ENCODE measurements around the gene PSMC6.
"Not testable (repeated sequence)": the region's sequence is repeated elsewhere in the genome, so short reads cannot be mapped to it uniquely, and the experiment has no call there.

Gene PSMC6

DNA sequence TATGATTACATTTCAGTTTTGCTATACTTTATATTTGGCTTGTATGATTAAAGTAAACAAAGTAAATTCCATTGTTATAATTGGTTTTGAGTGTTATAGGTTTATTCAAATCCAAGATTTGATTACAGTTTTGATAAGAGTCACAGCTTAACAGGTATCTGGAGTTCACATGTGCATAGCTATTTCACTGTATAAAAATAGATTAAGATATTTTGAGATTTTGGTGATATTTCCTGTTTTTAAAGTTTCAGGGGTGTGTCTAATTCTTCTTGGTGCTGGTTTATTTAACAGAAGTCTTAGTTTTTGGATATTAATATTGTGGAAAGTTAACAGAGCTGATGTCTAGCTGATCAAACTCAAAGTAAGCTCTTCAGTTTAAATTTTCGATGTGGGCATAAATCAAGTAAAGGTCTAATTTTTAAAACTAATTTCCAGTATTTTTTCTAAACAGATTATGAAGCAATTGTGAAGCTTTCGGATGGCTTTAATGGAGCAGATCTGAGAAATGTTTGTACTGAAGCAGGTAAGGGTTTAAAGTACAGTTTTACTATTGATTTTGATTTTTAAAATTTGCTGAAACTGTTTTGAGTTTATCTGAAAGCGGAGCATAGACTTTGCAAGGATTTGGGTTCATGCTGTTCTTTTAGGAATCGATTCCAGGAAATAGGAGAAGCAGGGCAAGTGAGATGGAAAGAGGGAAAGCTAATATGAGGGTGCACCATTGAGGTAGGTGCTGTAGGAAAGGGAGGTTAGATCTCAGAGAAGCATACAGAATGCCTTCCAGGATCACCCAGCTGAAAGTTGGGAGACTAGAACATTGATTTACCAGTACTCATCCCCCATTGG, 16.7 kb downstream of the PSMC6 start:
- Histone ChIP-seq H3K36me3 (peaks cover 78% of the 10 kb centered on the region), H3K9me3 (no peaks in the 10 kb centered on the region), H3K4me3 (ENCODE audit: low read depth in 1 of 2, low read length in 1 of 2) (no peak overlapping the region), H3K4me1 (ENCODE audit: control insufficient read depth in 1 of 2, insufficient read depth in 1 of 2, low read depth in 1 of 2, low read length in 1 of 2) (no peaks in the 10 kb centered on the region), H3K27ac (no peak overlapping the region), H3K27me3 (no peaks in the 10 kb centered on the region)
- TF ChIP-seq, protein P1, sequence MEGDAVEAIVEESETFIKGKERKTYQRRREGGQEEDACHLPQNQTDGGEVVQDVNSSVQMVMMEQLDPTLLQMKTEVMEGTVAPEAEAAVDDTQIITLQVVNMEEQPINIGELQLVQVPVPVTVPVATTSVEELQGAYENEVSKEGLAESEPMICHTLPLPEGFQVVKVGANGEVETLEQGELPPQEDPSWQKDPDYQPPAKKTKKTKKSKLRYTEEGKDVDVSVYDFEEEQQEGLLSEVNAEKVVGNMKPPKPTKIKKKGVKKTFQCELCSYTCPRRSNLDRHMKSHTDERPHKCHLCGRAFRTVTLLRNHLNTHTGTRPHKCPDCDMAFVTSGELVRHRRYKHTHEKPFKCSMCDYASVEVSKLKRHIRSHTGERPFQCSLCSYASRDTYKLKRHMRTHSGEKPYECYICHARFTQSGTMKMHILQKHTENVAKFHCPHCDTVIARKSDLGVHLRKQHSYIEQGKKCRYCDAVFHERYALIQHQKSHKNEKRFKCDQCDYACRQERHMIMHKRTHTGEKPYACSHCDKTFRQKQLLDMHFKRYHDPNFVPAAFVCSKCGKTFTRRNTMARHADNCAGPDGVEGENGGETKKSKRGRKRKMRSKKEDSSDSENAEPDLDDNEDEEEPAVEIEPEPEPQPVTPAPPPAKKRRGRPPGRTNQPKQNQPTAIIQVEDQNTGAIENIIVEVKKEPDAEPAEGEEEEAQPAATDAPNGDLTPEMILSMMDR (IDR thresholded peaks at IDR 0.05), result no peak

DNA sequence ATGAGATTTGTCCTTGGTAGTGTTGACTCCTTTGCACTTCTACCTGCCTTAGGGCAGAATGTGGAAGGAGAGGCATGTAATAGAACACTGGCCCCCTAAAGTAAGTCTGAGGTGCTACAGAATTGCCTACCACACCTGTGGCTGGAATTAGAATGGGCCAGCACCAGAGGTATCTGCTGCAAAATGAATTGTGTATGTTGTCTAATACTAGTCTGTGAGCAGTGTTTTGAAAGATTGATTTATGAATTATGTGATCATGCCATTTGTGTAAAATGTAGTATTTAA, 17.3 kb downstream of the PSMC6 start:
- no peak overlapping the region for H3K4me3 ChIP-seq (ENCODE audit: low read depth in 1 of 2, low read length in 1 of 2)
- peaks cover 72% of the 10 kb centered on the region for H3K36me3 ChIP-seq
- H3K27ac ChIP-seq, result no peak overlapping the region
- TF ChIP-seq, protein P1 (IDR thresholded peaks at IDR 0.05), result no peak
- peaks cover 0 to 2% of the 10 kb centered on the region in 2 experiments for H3K4me1 ChIP-seq (ENCODE audit: control insufficient read depth in 1 of 2, insufficient read depth in 1 of 2, low read depth in 1 of 2, low read length in 1 of 2)
- no peaks in the 10 kb centered on the region for H3K9me3 ChIP-seq
- H3K27me3 ChIP-seq, result no peaks in the 10 kb centered on the region

DNA sequence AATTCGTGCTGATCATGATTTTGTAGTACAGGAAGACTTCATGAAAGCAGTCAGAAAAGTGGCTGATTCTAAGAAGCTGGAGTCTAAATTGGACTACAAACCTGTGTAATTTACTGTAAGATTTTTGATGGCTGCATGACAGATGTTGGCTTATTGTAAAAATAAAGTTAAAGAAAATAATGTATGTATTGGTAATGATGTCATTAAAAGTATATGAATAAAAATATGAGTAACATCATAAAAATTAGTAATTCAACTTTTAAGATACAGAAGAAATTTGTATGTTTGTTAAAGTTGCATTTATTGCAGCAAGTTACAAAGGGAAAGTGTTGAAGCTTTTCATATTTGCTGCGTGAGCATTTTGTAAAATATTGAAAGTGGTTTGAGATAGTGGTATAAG, 20.5 kb downstream of the PSMC6 start:
- not testable (repeated sequence) for H3K4me3 ChIP-seq (ENCODE audit: low read depth in 1 of 2, low read length in 1 of 2); H3K27me3 ChIP-seq; H3K9me3 ChIP-seq; H3K27ac ChIP-seq
- Histone ChIP-seq H3K36me3 (peaks cover 45% of the 10 kb centered on the region), H3K4me1 (ENCODE audit: control insufficient read depth in 1 of 2, insufficient read depth in 1 of 2, low read depth in 1 of 2, low read length in 1 of 2) (peaks cover 13 to 16% of the 10 kb centered on the region in 2 experiments)

- not testable (repeated sequence) for H3K9me3 ChIP-seq, H3K27me3 ChIP-seq
- Histone ChIP-seq H3K4me3 (ENCODE audit: low read depth in 1 of 2, low read length in 1 of 2) (peak overlapping the region in 1 of 2 experiments; percentile 90), H3K27ac (peak overlapping the region; percentile 84), H3K36me3 (peaks cover 30% of the 10 kb centered on the region), H3K4me1 (ENCODE audit: control insufficient read depth in 1 of 2, insufficient read depth in 1 of 2, low read depth in 1 of 2, low read length in 1 of 2) (peaks cover 13 to 19% of the 10 kb centered on the region in 2 experiments)
Measured at GRCh38 chr14:52729035-52729434, 22.0 kb downstream of the PSMC6 start.

- TF ChIP-seq, protein P1 (IDR thresholded peaks at IDR 0.05), result no peak
- peaks cover 25% of the 10 kb centered on the region for H3K36me3 ChIP-seq
- no peaks in the 10 kb centered on the region for H3K27me3 ChIP-seq
- H3K9me3 ChIP-seq, result no peaks in the 10 kb centered on the region
- peak overlapping the region; percentile 84 for H3K27ac ChIP-seq
- peak overlapping the region; percentile 90 to 99 for H3K4me3 ChIP-seq (ENCODE audit: low read depth in 1 of 2, low read length in 1 of 2)
- H3K4me1 ChIP-seq (ENCODE audit: control insufficient read depth in 1 of 2, insufficient read depth in 1 of 2, low read depth in 1 of 2, low read length in 1 of 2), result peaks cover 13 to 24% of the 10 kb centered on the region in 2 experiments
Measured at GRCh38 chr14:52729585-52729924, 22.6 kb downstream of the PSMC6 start.

GRCh38 chr14:52729925-52730708, 23.1 kb downstream of the PSMC6 start, which contains the start of gene STYX:
Gene STYX (plus strand): TSS chr14:52730166. CDS start chr14:52730475, 309 bp downstream.
- H3K4me1 ChIP-seq (ENCODE audit: control insufficient read depth in 1 of 2, insufficient read depth in 1 of 2, low read depth in 1 of 2, low read length in 1 of 2), result peaks cover 16 to 30% of the 10 kb centered on the region in 2 experiments
- no peaks in the 10 kb centered on the region for H3K9me3 ChIP-seq
- H3K27ac ChIP-seq, result peak within 1 kb of the TSS; percentile 84
- H3K4me3 ChIP-seq (ENCODE audit: low read depth in 1 of 2, low read length in 1 of 2), result peak within 1 kb of the TSS; percentile 90 to 99
- H3K27me3 ChIP-seq, result no peaks in the 10 kb centered on the region
- H3K36me3 ChIP-seq, result peaks cover 19% of the 10 kb centered on the region
- TF ChIP-seq, protein P1 (IDR thresholded peaks at IDR 0.05), result peak; percentile 72

Data from neutrophil (primary cell).